ENCODE data around the gene SDK2.

SDK2 gene

GRCh38 chr17:73652886-73653480 is 8.7 kb upstream of the SDK2 start:
- DNase-seq = no peak

DNA sequence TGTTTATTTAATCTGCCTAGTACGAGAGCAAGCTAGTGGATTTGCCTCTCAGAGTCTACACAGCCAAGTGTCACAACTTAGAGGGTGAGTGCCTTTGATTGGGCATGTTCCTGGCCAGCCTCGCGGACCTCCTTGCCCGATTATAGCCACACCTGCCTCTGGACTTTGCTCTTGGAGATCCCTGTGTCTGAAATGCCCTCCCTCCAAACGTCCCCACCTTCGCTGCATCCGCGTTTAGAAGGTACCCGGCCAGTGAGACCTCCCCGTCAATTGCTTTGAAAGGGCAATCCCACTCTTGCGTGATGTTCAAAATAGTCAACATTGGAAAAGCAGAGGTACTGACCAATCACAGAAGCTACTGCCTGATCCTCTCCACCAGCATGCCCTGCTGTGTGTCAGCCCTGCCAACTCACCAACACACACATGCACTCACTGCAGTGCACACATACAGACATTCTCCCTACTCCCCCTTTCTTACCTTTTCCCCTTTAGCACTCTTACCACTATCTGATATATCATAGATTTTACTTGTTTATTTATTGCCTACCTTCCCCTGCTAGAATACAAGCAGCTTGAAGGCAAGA is 6.5 kb upstream of the SDK2 start:
- no peak for DNase-seq

- DNase-seq = no peak
Observed at GRCh38 chr17:73650140-73650539, 5.9 kb upstream of the SDK2 start.

GRCh38 chr17:73648974-73649373 is 4.7 kb upstream of the SDK2 start:
- no peak for DNase-seq

GRCh38 chr17:73648543-73648820 is 4.2 kb upstream of the SDK2 start:
- DNase-seq = no peak

- DNase-seq = no peak
Observed at GRCh38 chr17:73647772-73648542, 3.7 kb upstream of the SDK2 start.

GRCh38 chr17:73647301-73647695 is 3.1 kb upstream of the SDK2 start:
- no peak for DNase-seq

- DNase-seq = no peak
Observed at GRCh38 chr17:73646409-73647300, 2.4 kb upstream of the SDK2 start.

GRCh38 chr17:73645050-73645871 is 1.0 kb upstream of the SDK2 start:
- DNase-seq = no peak

GRCh38 chr17:73643852-73644144 is 447 bp downstream of the SDK2 start:
- DNase-seq = no peak

DNA sequence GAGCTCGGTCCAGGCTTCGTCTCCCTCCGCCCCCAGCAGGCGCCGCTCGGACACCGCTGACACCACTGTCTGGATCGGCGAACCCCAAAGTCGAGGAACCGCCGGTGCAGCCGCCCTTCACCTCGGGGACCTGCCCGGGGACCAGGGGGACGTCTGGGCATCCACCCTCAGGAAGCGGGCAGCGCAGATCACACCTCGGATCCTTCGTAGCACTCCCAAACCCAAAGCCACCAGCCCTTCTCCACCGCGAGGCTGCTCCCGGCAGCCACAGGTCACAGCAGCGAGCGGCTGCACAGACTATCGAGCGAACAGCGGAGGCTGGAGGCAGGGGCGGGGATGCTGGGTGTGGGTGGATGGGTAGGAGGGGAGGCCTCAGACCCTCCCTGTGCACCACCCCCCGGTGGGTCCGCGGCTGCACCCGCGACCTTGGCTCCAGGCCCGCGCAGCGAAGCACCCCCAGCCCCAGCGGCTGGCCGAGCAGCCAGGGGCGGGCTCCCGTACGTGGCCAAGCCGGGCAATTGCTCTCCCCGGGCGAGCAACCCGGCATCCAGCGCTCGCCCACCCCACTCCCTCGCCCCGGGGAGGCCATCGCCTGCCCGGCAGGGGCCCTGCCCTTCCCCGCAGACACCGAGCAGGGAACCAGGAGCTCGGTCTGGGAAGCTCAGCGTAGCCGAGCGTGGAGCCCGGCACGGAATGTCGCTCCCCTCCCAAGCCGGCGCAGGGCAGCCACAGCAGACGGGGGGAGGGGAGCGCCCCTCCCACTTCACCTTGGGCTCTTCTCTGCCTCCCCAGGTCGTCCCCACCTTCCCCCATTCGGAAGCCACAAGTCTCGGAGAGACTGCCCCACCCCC is 1.0 kb downstream of the SDK2 start:
- DNase-seq = no peak

DNA sequence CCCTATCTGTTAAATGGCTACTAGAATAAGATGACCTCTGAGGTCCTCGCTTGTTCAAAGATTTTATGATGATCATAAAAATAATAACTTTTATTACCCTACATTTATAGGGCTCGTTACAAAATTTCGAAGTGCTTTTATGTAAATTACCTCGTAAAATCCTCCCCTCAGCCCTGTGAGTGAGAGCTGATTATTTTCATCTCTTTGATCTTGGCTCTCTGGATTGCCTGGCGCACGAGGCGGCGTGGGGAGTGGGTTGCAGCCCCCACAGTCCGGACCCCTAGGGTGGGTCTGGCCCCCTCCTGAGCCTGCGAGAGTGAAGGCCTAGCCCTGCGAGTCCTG is 1.6 kb downstream of the SDK2 start:
- no peak for DNase-seq

- DNase-seq = no peak
Observed at GRCh38 chr17:73641826-73642600, 2.2 kb downstream of the SDK2 start.

DNA sequence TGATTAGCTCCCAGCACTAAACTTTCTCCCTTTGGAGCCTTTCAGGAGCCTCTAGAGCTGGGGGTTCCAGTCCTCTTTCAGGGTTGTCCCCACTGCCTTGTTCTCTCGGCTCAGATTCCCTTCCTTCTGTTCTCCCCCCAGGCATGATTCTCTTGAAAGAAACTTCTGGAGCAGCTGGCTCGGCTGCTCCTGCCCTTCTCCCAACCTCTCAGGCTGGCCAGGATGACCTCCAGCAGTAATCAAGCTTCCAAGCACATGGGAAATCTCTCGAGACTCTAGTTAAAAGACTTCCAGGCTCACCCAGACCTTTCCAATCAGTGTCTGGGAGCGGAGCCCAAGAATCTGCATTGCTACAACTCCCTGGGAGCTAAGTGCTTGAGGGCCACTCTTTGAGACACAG is 3.6 kb downstream of the SDK2 start:
- no peak for DNase-seq

GRCh38 chr17:73639932-73640331 is 4.3 kb downstream of the SDK2 start:
- DNase-seq = no peak

- no peak for DNase-seq
Observed at GRCh38 chr17:73639322-73639721, 4.9 kb downstream of the SDK2 start.

DNA sequence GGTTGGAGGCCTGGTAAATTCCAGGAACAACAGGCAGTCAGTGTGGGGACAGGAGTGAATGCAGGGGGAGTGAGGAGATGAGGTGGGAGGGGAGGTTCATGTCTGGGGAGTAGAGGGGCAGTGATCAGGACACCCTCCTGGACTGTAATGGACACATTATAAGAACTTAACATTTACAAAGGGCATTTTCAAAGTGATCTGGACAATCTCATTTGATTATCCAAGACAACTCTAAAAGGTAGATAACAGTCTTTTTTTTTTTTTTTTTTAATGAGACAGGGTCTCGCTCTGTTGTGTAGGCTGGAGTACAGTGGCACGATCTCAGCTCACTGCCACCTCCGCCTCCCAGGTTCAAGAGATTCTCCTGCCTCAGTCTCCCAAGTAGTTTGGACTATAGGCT is 5.7 kb downstream of the SDK2 start:
- DNase-seq = no peak

DNA sequence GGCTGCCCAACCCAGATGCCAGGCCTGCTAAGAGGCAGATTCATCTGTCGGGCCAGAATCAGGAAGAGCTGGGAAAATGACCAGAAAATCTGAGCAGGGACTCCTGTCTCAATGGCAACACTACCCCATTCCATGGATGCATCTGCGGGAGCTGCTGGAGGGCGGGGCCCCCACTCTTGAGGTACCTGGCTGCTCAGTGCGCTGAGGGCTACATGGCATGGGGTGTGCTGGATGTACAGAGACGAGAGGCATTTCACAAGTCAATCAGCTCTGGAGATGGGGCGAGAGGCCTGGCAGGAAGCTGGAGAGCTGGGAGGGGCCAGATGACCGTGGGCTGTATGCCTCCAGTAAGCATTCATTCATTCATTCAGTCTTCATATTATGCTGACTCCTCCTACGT is 6.4 kb downstream of the SDK2 start:
- DNase-seq = no peak

DNA sequence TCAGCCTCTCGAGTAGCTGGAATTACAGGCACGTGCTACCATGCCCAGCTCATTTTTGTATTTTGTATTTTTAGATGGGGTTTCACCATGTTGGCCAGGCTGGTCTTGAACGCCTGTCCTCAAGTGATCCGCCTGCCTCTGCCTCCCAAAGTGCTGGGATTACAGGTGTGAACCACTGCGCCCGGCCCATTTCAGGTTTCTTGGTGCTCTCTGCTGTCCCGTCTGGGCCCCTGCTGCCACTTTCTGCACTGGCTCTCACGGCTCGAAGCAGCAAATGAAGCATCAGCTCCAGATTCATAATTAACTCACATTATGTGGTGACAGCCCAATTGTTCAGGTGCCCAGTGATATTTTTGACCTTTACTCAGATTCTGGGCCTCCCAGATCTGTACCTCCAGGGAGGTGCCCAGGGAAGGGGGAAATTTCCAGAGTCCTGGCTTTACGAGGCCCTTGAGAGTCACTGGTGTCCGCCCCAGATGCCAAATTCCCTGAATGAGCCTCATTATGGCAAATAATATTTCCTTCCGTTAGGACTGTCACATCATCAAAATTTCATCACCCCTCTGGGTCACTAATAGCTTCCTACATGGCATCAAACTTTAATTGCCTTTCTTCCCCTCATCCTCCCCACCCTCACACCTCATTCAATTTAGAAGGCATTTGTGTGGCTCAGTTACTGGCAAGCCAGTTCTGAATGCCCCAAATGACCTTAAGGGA is 9.0 kb downstream of the SDK2 start:
- no peak for DNase-seq

GRCh38 chr17:73634629-73635028 is 9.6 kb downstream of the SDK2 start:
- no peak for DNase-seq

DNA sequence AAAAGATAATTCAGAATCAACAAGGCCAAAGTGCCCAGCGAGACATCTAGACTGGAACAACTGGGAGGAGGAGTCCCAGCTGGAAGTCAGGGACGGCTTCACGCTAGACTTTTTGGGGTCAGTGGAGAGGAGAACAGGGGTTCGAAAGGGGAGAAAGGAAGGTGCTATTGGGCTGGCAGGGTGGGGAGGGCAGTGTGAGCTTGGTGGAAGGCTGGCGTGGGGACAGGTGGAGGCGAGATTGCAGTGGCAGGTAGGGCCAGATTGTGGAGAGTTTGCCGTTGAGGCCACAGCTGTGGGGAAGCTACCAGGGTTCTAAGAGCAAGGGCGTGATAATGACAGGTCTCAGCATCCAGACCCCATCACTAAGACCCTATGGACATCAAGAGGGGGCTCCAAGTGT is 10.5 kb downstream of the SDK2 start:
- no peak for DNase-seq

Data from CD4-positive, alpha-beta T cell treated with Interleukin-17A for 1 hour (primary cell).